AML-193 (cell line): ENCODE measurements around the gene FRY.

Source experiments
- DNase-seq, 2 experiments: peaks; one replicate each; lab custom pipeline; 2025; lab: John Stamatoyannopoulos, UW

Gene FRY

GRCh38 chr13:32310134-32310706 lies 278.6 kb downstream of the FRY start:
- peak; percentile 45 to 58 for DNase-seq

DNA sequence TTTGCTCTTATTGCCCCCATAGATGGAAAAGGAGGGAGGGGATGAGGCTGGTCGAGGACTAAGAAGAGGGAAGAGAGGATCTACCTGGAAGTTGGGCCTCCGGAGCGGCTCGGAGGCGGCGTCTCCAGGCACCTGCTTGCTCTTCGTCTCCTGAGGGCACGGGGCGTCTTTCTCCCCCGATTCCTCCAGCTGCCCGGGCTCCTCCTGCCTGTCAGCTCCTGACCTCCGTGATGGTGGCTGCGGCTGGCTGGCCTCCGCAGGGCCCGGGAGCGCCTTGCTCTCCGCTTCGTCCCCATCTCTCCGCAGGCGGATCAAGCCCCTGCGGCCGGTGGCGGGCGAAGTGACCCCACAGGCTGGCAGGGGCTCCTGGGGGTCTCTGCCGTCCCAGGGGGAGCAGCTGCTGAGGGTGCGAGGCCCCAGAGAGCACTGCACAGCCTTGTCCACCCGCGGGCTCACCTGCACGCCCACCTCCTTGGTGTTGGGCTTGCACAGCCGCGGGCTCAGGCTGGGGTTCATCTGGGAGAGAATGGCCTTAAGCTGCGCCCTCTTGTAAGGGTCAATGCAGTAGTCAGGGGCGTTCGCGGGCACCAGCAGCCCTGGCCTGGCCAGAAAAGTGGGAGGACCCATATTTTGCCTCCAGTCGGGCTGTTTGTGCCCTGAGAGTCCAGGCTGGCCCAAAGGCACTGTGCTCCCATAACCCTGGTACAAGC lies 279.8 kb downstream of the FRY start:
- no peak for DNase-seq

DNA sequence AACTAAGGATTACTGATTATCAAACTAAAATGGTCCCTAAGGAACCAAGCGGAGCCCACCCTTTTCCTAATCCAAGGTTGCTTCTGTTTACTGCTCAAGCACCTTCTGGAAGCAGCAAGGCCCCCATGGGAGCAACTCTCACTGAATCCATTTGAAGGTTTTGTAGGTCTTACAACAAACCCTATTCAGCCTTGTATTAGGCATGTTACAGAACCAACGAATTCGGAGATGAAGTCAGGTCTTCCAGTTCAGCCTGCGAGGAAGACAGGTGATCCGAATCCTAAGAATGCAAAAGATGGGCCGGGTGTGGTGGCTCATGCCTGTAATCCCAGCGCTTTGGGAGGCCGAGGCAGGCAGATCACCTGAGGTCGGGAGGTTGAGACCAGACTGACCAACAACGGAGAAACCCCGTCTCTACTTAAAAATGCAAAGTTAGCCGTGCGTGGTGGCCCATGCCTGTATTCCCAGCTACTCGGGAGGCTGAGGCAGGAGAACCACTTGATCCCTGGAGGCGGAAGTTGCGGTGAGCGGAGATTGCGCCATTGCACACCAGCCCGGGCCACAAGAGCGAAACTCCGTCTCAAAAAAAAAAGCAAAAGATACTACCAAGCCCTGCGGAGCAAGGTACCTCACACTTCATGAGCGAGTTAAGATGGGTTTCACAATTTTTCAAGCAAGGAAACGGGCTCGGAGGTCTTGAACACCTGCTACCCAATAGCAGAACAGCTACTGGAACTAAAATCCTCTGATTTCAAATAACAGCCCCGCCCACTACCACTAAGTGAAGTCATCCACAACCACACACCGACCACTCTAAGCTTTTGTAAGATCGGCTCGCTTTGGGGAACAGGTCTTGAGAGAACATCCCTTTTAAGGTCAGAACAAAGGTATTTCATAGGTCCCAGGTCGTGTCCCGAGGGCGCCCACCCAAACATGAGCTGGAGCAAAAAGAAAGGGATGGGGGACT lies 283.0 kb downstream of the FRY start:
- peak; percentile 73 to 81 for DNase-seq

DNA sequence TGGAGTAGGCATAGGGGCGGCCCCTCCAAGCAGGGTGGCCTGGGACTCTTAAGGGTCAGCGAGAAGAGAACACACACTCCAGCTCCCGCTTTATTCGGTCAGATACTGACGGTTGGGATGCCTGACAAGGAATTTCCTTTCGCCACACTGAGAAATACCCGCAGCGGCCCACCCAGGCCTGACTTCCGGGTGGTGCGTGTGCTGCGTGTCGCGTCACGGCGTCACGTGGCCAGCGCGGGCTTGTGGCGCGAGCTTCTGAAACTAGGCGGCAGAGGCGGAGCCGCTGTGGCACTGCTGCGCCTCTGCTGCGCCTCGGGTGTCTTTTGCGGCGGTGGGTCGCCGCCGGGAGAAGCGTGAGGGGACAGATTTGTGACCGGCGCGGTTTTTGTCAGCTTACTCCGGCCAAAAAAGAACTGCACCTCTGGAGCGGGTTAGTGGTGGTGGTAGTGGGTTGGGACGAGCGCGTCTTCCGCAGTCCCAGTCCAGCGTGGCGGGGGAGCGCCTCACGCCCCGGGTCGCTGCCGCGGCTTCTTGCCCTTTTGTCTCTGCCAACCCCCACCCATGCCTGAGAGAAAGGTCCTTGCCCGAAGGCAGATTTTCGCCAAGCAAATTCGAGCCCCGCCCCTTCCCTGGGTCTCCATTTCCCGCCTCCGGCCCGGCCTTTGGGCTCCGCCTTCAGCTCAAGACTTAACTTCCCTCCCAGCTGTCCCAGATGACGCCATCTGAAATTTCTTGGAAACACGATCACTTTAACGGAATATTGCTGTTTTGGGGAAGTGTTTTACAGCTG lies 283.9 kb downstream of the FRY start, which contains the start of the genes BRCA2 and ZAR1L:
Gene BRCA2 (plus strand): TSS at position 271 of the 790 bp plus-strand sequence. CDS start 953 bp downstream, outside the sequence.
Gene ZAR1L (minus strand): TSS at position 126 of the 790 bp plus-strand sequence. CDS start 3,438 bp downstream, outside the sequence.
- peak; percentile 96 to 98 for DNase-seq

DNA sequence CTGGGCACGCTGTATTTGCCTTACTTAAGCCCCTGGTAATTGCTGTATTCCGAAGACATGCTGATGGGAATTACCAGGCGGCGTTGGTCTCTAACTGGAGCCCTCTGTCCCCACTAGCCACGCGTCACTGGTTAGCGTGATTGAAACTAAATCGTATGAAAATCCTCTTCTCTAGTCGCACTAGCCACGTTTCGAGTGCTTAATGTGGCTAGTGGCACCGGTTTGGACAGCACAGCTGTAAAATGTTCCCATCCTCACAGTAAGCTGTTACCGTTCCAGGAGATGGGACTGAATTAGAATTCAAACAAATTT lies 284.4 kb downstream of the FRY start:
- no peak for DNase-seq

GRCh38 chr13:32316501-32316900 lies 284.9 kb downstream of the FRY start:
- peak; percentile 45 to 53 for DNase-seq

DNA sequence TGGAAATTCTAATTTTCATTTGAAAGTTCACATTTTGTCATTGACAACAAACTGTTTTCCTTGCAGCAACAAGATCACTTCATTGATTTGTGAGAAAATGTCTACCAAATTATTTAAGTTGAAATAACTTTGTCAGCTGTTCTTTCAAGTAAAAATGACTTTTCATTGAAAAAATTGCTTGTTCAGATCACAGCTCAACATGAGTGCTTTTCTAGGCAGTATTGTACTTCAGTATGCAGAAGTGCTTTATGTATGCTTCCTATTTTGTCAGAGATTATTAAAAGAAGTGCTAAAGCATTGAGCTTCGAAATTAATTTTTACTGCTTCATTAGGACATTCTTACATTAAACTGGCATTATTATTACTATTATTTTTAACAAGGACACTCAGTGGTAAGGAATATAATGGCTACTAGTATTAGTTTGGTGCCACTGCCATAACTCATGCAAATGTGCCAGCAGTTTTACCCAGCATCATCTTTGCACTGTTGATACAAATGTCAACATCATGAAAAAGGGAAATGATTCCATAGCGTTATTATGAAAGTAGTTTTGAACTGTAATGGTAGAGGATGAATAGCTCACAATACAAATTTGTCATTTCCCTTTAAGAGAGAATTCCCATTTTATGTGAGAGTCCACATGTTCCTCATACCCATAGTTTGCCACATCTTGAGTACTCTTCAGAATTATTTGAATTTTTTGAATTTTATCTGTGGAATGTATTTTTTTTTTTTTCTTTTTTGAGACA lies 286.3 kb downstream of the FRY start:
- peak; percentile 39 to 44 for DNase-seq

GRCh38 chr13:32320528-32320927 lies 289.0 kb downstream of the FRY start:
- no peak for DNase-seq

DNA sequence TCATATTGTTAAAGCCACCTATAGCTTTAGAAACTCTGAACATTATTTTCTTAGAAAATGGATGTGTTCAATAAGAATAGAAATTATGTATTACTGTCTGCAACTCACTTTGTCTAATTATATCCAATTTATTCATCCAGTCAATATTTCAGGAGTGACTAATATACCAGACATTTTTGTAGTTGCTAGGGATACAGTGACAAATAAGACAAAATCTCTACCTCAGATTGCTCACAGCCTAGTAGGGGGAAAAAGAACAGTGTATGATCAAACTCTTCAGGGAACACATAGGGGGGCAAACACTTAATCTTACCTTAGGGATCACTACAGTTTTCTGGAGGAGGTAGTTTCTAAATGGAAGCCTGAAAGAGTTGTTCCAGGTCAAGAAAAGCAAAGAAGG lies 292.3 kb downstream of the FRY start:
- DNase-seq: no peak

GRCh38 chr13:32330441-32330840 lies 298.9 kb downstream of the FRY start:
- DNase-seq: no peak

- peak; percentile 29 to 34 for DNase-seq
Observed at GRCh38 chr13:32334671-32335070, 303.1 kb downstream of the FRY start.

GRCh38 chr13:32340914-32341313 lies 309.3 kb downstream of the FRY start:
- DNase-seq: peak; percentile 72 to 74

DNA sequence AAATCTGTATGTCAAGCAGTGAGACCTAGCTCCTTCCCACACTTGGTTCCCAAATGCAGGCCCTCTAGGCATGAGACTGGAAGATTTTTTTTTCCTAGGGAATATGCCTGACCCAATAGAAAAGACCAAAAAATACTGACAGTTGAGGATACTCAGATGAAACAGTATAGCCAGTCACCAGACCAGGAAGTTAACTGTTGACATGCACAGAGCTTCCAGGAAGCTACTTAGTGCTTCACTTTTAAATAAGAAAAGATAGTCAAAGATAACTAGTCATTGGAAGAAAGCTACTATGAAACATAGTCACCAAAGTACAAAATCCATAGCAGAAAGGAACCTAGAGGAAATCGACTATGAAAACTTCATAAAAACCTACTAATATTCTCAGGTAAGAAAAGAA lies 316.1 kb downstream of the FRY start:
- no peak for DNase-seq
